GM18873 (cell line): ENCODE measurements around the gene DAPP1.

Experiments
- ATAC-seq: cut with Tn5 transposase; IDR thresholded peaks from one replicate; pipeline ENCODE4 v1.9.1; 2021; ENCODE audit warnings: mild to moderate bottlenecking, moderate library complexity, moderate number of reproducible peaks; ENCODE audit not compliant: unreplicated experiment, low FRiP score

DAPP1 gene

GRCh38 chr4:99852199-99852749 is 35.6 kb downstream of the DAPP1 start:
- ATAC-seq = no peak

DNA sequence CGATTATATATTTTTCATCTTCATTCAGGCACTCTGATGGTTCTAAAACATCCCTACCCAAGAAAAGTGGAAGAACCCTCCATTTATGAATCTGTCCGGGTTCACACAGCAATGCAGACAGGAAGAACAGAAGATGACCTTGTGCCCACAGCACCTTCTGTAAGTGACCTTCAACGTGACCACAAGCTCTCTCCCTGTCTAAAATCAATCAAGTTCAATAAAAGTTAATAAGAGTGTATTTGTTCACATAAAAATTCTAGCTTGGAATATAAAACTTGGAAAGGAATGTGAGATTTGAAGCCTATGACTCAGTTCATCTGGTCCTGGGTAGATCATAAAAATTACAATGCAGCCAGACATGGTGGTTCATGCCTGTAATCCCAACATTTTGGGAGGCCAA is 36.6 kb downstream of the DAPP1 start:
- ATAC-seq = no peak

GRCh38 chr4:99853999-99854398 is 37.4 kb downstream of the DAPP1 start:
- no peak for ATAC-seq

- ATAC-seq = no peak
Measured at GRCh38 chr4:99855678-99856077, 39.1 kb downstream of the DAPP1 start.

DNA sequence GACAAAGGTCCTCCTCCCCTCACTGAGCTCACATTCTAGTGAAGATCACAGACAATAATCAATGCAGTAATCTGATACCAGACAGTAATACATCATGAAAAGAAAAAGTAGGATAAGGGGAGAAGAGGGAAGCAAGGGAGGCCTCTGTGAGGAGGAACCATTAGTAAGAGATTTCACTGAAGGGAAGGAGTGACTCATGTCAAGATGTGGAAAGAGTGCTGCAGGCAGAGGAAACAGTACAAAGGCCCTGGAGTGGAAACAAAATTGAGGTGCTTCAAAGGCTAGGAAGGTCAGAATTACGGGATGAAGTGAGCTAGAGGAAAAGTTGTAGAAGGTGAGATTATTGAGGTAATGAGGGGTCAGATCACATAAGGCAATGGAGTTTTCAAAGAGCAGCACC is 39.5 kb downstream of the DAPP1 start:
- ATAC-seq = no peak

GRCh38 chr4:99857307-99857706 is 40.7 kb downstream of the DAPP1 start:
- no peak for ATAC-seq

- ATAC-seq = no peak
Measured at GRCh38 chr4:99859618-99860017, 43.0 kb downstream of the DAPP1 start.

GRCh38 chr4:99860521-99860920 is 43.9 kb downstream of the DAPP1 start:
- no peak for ATAC-seq

DNA sequence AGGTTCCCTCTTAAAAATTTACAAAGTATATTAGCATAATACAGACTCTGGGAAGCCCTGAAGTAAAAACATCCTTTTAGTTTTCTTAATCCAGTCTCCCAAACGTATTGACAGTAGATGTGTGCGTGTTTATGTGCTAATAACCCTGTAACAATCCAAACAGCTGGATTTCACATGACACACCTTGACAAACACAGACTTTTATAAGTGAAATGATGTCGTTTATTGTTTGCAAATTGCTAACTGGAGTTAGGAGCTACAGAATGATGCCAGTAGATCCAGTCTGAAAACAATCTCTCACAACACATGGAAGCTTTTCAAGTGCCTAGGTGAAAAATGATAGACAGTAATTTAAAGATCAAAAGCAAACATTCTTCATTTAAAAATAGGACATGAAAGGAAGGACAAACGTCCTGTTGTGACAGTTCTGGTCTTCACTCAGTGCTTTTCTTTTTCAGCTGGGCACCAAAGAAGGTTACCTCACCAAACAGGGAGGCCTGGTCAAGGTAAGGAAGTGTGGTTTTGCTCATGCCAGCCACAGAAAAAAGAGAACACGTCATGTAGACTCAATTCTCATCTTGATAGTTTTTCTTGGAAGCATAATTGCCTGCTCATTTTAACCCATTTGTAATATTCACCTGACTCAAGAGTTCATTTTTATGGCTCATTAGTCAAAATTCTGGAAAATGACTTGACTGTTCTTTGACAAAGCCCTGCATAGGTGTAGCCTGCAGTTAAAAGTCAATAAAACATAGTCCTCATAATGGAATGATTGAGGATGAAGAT is 44.7 kb downstream of the DAPP1 start:
- ATAC-seq = peak; percentile 70

DNA sequence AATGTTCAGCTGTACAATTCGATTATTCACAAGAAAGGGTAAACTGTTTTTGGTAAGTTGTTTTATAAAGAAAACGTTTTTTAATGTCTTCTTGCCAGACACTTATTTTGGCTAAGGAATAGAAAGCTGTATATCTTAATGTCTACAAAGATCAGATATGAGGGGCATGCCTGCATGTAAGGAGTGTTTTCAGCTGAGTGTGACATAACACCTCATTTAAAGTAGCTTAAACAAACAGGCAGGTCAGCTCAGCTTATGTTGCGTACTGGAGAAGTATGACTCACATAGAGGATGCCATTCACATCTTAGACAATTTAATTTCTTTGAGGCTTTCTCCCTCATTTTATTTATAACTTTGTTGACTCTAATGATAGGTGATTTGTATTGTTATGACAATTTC is 47.2 kb downstream of the DAPP1 start:
- ATAC-seq = no peak

DNA sequence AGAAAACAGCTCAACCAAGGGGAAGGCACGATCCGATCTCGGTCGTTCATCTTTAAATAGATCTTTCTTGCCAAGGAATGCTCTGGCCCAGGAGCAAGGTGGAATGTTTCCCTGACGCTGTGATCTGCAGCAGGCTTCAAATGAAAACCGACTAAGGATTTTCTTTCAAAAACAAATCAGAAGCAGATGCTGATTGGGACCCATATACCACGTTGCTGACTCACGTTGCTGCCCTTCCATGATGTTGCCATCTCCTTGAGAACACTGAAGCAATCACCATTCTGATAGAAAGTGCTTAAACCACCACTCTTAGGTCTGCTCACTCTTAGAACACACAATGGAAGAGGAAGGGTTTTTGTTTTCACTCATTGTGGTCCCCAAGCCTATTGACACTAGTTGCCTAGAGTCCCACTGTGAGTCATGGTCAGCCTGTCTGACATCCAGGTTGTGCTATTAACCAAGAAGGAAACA is 51.5 kb downstream of the DAPP1 start:
- ATAC-seq = no peak

DNA sequence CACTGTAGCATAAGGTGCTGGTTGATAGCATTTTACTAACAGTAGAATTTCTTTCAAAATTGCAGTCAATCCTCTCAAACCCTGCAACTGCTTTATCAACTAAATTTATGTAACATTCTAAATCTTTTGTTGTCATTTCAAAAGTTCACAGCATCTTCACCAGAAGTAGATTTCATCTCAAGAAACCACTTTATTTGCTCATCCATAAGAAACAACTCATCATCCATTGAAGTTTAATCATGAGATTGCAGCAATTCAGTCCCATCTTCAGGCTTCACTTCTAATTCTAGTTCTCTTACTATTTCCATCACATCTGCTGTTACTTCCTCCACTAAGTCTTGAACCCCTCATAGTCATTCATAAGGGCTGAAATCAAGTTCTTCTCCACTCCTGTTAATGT is 55.9 kb downstream of the DAPP1 start:
- ATAC-seq = no peak

GRCh38 chr4:99875071-99875470 is 58.4 kb downstream of the DAPP1 start:
- ATAC-seq = no peak

GRCh38 chr4:99876946-99877345 is 60.3 kb downstream of the DAPP1 start:
- ATAC-seq = no peak

DNA sequence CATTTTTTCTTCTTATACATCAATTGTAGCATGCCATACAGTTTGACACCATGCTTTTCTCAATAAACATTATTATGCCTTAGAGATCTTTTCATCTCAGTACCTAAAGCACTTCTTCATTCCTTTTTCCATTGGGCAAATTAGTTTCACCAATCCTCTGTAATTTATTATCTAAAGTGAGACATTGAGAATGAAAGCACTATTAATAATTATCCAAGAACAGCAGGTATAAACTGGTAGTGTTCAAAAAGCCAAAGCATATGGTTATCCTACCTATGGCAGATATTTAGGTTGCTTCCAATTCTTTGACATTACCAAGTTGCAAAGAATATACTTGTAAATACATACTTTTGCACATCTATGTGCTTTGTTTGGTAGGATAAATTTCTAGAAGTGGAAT is 62.0 kb downstream of the DAPP1 start:
- ATAC-seq = no peak

- ATAC-seq = no peak
Measured at GRCh38 chr4:99879458-99879857, 62.8 kb downstream of the DAPP1 start.

DNA sequence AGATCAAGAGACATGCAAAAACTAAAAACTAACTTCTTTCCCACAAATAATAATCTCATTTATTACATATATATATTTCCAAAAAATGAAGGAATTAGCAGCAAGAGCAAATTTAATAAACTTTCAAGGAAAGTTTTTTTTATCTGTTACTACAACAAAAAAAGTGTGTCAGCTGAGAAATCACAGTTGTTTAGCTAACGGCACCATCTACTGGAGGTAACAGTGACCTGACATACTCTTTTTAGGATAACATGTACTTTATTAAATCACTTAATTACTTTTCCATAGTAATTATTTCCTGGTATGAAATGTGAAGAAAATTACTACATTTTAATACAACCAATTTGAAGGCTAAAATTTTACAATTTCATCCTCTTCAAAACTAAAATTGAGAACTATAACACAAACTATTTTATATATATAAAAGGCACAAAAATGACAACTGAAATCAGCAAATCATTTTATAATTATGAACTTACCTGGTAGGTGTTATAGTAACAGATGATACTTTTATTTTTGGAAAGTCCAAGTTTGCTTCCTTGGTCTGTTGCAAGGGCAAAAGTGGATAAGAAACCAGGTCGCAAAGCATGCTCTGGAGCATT is 68.5 kb downstream of the DAPP1 start:
- ATAC-seq = no peak

GRCh38 chr4:99885687-99886086 is 69.1 kb downstream of the DAPP1 start:
- ATAC-seq = no peak

GRCh38 chr4:99886146-99886545 is 69.5 kb downstream of the DAPP1 start:
- no peak for ATAC-seq

GRCh38 chr4:99887837-99888236 is 71.2 kb downstream of the DAPP1 start:
- no peak for ATAC-seq

DNA sequence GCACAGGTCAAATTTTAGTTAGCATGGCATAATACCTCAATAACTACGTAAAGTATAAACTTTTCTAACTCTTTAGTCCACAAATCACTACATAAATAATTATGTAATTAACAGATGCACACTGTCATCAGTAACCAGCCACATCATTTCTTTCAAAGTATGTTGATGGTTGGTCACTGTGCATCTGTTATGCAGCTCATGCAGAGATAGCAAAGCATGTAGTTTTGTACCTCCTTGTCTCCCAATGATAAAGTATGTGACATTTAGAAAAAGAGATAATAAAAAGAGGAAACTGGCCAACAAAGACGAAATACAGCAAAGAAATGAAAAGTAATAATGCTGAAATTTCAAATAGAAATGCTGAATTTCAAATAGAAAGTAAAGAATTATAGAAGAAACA is 74.7 kb downstream of the DAPP1 start:
- ATAC-seq = no peak

DNA sequence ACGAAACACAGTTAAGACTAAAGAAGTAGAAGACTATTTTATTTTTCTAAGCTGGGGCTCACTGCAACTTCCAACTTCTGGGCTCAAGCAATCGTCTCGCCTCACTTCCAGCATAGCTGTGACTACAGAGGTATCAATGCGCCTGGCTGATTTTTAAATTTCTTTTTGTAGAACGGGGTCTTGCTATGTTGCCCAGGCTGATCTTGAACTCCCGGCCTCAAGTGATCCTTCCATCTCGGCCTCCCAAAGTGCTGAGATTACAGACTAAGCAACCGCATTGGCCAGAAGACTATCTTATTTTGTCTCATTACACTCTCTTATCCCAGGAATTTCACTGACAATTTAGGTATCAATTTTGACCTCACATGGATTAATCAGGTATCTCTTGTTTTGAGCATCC is 76.4 kb downstream of the DAPP1 start:
- no peak for ATAC-seq
